ENCODE measurements around the gene GPR33.

GRCh38 chr14:31477248-31477647 is 10.6 kb downstream of the GPR33 start:
- no peak for TF ChIP-seq SRF (IDR thresholded peaks at IDR 0.05; ENCODE audit: low read depth in 2 of 2, low read length in 2 of 2)
- no peak for TF ChIP-seq RAD21 (IDR thresholded peaks at IDR 0.05; ENCODE audit: insufficient read depth, low read depth, low read length)
- TF ChIP-seq MTA2 (IDR thresholded peaks at IDR 0.05; ENCODE audit: low read depth): no peak
- no peak for TF ChIP-seq CTCF (IDR thresholded peaks at IDR 0.05 in 2 of 3, conservative IDR thresholded peaks at IDR 0.05 in 1 of 3; ENCODE audit: control insufficient read depth in 2 of 3, extremely low read depth in 1 of 3, insufficient read depth in 1 of 3, low read depth in 3 of 3, low read length in 3 of 3)
- no peak for TF ChIP-seq ZNF687 (IDR thresholded peaks at IDR 0.05)

Data from GM12878 (cell line).